ENCODE measurements around the gene USP10.

DNA sequence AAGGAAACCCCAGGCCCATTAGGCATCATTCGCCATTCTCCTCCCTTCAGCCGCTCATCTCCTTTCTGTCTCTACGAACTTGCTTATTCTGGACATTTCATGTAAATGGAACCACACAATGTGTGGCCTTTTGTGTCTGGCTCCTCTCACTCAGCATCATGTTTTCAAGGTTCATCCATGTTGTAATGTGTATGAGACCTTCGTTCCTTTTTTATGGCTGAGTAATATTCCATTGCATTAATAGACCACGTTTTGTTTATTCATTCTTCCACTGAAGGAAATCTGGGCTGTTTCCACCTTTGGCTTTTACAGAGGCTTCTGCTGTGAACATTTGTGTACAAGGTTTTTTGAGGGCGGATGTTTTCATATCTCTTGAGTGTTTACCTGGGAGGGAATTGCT is 123.2 kb downstream of the USP10 start:
- TF ChIP-seq NFIC (IDR thresholded peaks at IDR 0.05) (no peak), EP300 (IDR thresholded peaks at IDR 0.05; ENCODE audit: borderline replicate concordance) (no peak), CEBPB (IDR thresholded peaks at IDR 0.05) (no peak), EGR1 (IDR thresholded peaks at IDR 0.05) (no peak)
- TF ChIP-seq, protein P1, sequence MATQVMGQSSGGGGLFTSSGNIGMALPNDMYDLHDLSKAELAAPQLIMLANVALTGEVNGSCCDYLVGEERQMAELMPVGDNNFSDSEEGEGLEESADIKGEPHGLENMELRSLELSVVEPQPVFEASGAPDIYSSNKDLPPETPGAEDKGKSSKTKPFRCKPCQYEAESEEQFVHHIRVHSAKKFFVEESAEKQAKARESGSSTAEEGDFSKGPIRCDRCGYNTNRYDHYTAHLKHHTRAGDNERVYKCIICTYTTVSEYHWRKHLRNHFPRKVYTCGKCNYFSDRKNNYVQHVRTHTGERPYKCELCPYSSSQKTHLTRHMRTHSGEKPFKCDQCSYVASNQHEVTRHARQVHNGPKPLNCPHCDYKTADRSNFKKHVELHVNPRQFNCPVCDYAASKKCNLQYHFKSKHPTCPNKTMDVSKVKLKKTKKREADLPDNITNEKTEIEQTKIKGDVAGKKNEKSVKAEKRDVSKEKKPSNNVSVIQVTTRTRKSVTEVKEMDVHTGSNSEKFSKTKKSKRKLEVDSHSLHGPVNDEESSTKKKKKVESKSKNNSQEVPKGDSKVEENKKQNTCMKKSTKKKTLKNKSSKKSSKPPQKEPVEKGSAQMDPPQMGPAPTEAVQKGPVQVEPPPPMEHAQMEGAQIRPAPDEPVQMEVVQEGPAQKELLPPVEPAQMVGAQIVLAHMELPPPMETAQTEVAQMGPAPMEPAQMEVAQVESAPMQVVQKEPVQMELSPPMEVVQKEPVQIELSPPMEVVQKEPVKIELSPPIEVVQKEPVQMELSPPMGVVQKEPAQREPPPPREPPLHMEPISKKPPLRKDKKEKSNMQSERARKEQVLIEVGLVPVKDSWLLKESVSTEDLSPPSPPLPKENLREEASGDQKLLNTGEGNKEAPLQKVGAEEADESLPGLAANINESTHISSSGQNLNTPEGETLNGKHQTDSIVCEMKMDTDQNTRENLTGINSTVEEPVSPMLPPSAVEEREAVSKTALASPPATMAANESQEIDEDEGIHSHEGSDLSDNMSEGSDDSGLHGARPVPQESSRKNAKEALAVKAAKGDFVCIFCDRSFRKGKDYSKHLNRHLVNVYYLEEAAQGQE (IDR thresholded peaks at IDR 0.05; ENCODE audit: low read depth) = no peak
- TF ChIP-seq, protein P2, sequence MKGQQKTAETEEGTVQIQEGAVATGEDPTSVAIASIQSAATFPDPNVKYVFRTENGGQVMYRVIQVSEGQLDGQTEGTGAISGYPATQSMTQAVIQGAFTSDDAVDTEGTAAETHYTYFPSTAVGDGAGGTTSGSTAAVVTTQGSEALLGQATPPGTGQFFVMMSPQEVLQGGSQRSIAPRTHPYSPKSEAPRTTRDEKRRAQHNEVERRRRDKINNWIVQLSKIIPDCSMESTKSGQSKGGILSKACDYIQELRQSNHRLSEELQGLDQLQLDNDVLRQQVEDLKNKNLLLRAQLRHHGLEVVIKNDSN (IDR thresholded peaks at IDR 0.05) = no peak
